ENCODE measurements around the gene TECR. TPM values are rescaled to one million over a fixed set of nuclear protein-coding genes. Genes with fewer than 3 reads are reported as not detected.

TECR gene
- total RNA-seq, 2 experiments from 2014 or later = 217 to 232 TPM

- Mint-ChIP-seq H3K4me1 (ENCODE audit: low read depth) (peaks cover 34% of the 10 kb centered on the region), H3K27ac (peak overlapping the region; percentile 33), H3K9me3 (no peaks in the 10 kb centered on the region), H3K4me3 (no peak overlapping the region), H3K36me3 (ENCODE audit: low read depth) (peaks cover 29% of the 10 kb centered on the region), H3K27me3 (no peaks in the 10 kb centered on the region)
- no peak for DNase-seq
- Histone ChIP-seq H3K4me1 (ENCODE audit: insufficient read depth, low read length) (peaks cover 60% of the 10 kb centered on the region), H3K9me3 (ENCODE audit: control insufficient read depth in 1 of 2, insufficient read depth in 1 of 2, low read length in 2 of 2) (no peaks in the 10 kb centered on the region), H3K27ac (ENCODE audit: low read depth in 1 of 2, low read length in 2 of 2) (peak overlapping the region in 1 of 2 donors; percentile 50), H3K4me3 (ENCODE audit: low read length) (no peak overlapping the region), H3K27me3 (ENCODE audit: control insufficient read depth in 1 of 2, insufficient read depth in 2 of 2, low read length in 2 of 2) (no peaks in the 10 kb centered on the region), H3K36me3 (ENCODE audit: insufficient read depth, low read length) (peaks cover 28% of the 10 kb centered on the region)
- TF ChIP-seq CTCF (IDR thresholded peaks at IDR 0.05) = no peak
- no peak for ATAC-seq (ENCODE audit: poor library complexity)
- ChIA-PET CTCF (interaction anchor here (0.6 kb wide), 1 partner anchor 366 kb away, joined by 3 read pairs; no protein-coding TSS in a partner anchor), POLR2A (interaction anchor here (0.7 kb wide), 1 partner anchor 43 kb away, joined by 3 read pairs; no protein-coding TSS in a partner anchor)
- intact Hi-C loops (cut with DNase I, micrococcal nuclease) = no loop called here
Measured at GRCh38 chr19:14559916-14560775, 30.8 kb downstream of the TECR start.

GRCh38 chr19:14560776-14561108 is 31.3 kb downstream of the TECR start:
- no peaks in the 10 kb centered on the region for H3K9me3 Mint-ChIP-seq
- no peaks in the 10 kb centered on the region for H3K9me3 ChIP-seq (ENCODE audit: control insufficient read depth in 1 of 2, insufficient read depth in 1 of 2, low read length in 2 of 2)
- peaks cover 33% of the 10 kb centered on the region for H3K36me3 Mint-ChIP-seq (ENCODE audit: low read depth)
- peaks cover 33% of the 10 kb centered on the region for H3K36me3 ChIP-seq (ENCODE audit: insufficient read depth, low read length)
- peak overlapping the region; percentile 33 for H3K27ac Mint-ChIP-seq
- intact Hi-C loops (cut with DNase I, micrococcal nuclease) = no loop called here
- H3K4me3 ChIP-seq (ENCODE audit: low read length) = no peak overlapping the region
- ATAC-seq (ENCODE audit: poor library complexity) (no peak), DNase-seq (no peak)
- TF ChIP-seq CTCF (IDR thresholded peaks at IDR 0.05) = no peak
- POLR2A ChIA-PET = no interaction called here
- peaks cover 57% of the 10 kb centered on the region for H3K4me1 ChIP-seq (ENCODE audit: insufficient read depth, low read length)
- H3K27ac ChIP-seq (ENCODE audit: low read depth in 1 of 2, low read length in 2 of 2) = peak overlapping the region in 1 of 2 donors; percentile 50
- H3K27me3 Mint-ChIP-seq = no peaks in the 10 kb centered on the region
- peaks cover 34% of the 10 kb centered on the region for H3K4me1 Mint-ChIP-seq (ENCODE audit: low read depth)
- no peaks in the 10 kb centered on the region for H3K27me3 ChIP-seq (ENCODE audit: control insufficient read depth in 1 of 2, insufficient read depth in 2 of 2, low read length in 2 of 2)
- no peak overlapping the region for H3K4me3 Mint-ChIP-seq
- CTCF ChIA-PET = no interaction called here

GRCh38 chr19:14561249-14561648 is 31.9 kb downstream of the TECR start:
- Mint-ChIP-seq H3K36me3 (ENCODE audit: low read depth) (peaks cover 33% of the 10 kb centered on the region), H3K9me3 (no peaks in the 10 kb centered on the region), H3K4me3 (no peak overlapping the region), H3K27me3 (no peaks in the 10 kb centered on the region), H3K4me1 (ENCODE audit: low read depth) (peaks cover 29% of the 10 kb centered on the region), H3K27ac (no peak overlapping the region)
- Histone ChIP-seq H3K4me1 (ENCODE audit: insufficient read depth, low read length) (peaks cover 55% of the 10 kb centered on the region), H3K4me3 (ENCODE audit: low read length) (no peak overlapping the region), H3K36me3 (ENCODE audit: insufficient read depth, low read length) (peaks cover 36% of the 10 kb centered on the region), H3K27ac (ENCODE audit: low read depth in 1 of 2, low read length in 2 of 2) (peak overlapping the region in 1 of 2 donors; percentile 50), H3K9me3 (ENCODE audit: control insufficient read depth in 1 of 2, insufficient read depth in 1 of 2, low read length in 2 of 2) (no peaks in the 10 kb centered on the region), H3K27me3 (ENCODE audit: control insufficient read depth in 1 of 2, insufficient read depth in 2 of 2, low read length in 2 of 2) (no peaks in the 10 kb centered on the region)
- DNase-seq = no peak
- POLR2A ChIA-PET = no interaction called here
- no peak for TF ChIP-seq CTCF (IDR thresholded peaks at IDR 0.05)
- intact Hi-C loops (cut with DNase I, micrococcal nuclease) = no loop called here
- CTCF ChIA-PET = no interaction called here
- ATAC-seq (ENCODE audit: poor library complexity) = no peak

Measured in CD4-positive, alpha-beta T cell (primary cell).